HG03469 (cell line): ENCODE results near the gene PXDN.

Experiments used
- ATAC-seq: cut with Tn5 transposase; IDR thresholded peaks from one replicate; pipeline ENCODE4 v1.9.1; 2021; ENCODE audit warnings: mild to moderate bottlenecking, moderate library complexity, moderate number of reproducible peaks; ENCODE audit not compliant: unreplicated experiment

Gene PXDN

GRCh38 chr2:1603059-1603458, 141.3 kb downstream of the PXDN start:
- ATAC-seq: no peak

DNA sequence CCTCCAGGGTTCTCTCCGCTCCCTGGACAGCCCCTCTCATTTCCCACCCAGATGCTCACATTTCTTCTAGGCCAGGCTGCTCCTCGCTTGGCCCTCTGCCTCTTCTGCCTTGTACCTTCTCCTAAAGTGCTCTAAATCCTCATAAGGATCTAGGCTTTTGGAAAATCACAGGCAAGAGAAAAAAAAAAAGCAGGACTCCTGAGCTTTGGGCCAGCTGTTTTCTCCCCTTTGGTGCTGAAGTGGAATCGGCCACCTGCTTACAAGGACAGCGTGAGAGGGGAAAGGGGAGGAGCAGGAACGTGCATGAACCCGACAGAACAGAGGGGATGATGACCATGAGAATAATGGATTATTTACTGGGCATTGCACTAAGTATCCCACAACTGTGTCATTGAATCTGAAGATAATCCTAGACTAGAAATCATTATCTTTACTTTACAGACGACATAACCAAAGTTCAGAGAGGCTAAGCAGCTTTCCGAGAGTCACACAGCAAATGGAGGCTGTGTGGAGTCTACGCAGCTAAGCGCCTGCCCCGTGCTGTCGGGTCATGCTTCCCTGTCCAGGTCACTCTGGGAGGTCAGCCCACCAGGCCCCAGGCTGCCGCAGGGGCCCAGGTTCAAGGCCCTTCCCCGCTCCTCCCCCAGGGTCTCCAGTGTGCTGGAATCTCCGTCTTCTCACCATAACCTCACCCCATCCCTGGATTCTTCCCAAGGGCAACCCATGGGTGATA, 141.9 kb downstream of the PXDN start:
- no peak for ATAC-seq

DNA sequence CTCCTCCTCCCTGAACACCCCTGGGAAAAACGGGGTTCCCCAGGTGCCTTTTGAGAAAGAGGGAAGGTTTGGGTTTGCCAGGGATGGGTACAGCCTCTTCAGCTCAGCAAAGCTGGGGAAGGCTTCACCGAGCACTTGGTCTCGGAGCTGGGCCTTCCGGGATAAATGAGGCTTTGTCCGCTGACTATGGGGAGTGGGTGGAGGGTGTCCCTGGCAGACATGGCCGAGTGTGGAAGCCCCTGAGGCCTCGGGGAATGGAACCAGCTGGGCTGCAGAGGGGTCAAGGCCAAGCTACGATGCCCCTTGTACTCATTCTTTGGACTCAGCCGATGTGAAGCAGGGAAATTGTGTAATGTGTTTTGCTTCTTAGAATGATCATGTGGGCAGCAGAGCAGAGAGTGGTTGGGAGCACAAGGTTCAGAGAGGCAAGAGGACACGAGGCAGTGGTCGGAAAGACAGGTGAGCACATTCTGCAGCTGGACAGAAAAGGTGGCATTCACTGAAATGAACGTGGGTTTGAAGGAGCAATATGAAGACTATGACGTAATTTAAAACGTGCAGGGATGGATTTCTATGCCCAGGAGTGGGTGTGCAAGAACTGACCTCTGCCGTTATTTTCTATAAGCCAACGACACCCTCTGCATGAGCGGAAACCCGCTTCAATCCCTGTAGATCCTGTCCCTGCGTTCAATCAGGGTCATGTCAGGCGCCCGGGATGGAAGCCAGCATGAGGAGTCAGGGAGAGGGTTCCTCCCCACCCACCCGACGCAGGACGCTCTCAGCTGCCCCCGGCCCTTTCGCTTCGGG, 142.6 kb downstream of the PXDN start:
- no peak for ATAC-seq

GRCh38 chr2:1601067-1601412, 143.3 kb downstream of the PXDN start:
- ATAC-seq: no peak

DNA sequence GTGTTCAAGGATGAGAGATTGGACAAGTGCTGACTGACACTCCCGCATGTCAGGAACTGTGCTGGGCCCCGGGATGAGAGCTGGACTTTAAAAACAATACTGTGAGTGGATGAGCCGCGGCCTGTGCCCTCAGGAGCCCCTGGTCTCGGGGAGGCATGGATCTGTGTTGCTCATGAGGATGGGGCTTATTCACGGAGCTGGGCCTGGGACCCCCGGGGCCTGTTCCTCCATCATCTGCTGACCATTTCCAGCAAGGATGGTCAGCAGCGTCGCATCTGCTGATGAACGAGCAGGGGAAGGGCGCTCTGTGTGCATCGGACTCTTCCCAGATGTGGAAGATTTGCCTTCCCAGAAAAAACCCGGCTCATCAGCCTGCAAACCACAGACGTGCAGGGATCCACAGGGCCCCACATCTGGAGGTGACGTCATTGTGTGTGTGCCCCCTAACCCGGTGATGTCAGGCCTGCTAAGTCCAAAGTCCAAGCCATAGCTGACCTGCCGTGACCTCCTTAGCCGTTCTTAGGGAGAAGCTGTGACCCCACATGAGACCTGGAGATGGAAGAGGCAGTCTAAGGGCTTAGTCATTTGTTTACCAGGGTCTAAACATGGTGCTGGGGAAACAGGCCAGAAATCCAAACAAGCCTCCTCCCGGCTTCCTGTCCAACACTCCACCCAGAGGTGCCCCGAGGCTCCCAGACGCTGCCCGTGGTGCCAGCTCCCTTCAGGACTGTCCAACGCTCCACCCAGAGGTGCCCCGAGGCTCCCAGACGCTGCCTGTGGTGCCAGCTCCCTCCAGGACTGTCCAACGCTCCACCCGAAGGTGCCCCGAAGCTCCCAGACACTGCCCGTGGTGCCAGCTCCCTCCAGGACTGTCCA, 143.9 kb downstream of the PXDN start:
- ATAC-seq: no peak

DNA sequence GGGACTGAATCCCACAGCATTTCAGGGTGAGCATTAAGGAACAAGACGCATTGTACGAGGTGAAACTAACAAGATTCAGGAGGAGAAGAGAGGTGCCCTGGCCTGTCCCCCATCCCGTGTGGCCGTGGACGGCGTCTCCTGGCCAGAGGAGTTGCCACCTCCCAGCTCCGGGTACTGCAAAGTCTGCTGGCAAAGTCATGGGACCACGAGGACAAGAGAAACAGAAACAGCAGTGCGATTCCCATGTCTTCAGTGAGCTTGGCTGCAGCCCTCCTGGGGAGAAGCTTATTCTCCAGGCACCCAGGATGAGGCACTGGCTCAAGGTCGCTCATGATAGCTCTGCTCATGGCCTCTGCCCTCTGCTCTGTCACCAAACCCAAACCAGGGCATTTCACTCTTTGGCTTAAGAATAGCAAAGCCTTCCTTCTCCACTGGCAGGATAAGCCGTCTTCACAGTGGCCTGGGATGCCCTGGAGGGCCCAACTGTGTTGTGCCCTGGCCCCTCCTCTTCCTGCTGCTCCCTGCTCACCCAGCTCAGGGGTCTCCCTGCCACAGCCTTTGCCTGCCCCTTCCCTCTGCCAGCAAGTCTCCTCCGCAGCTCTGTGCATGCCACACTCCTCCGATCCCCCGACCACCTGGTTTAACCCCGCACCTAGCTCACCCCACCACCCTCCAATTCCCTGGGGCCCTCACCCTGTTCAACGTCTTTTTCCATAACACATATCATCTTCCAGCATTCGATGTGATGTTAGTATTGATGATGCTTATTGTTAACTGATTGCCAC, 144.8 kb downstream of the PXDN start:
- no peak for ATAC-seq

GRCh38 chr2:1598800-1599199, 145.5 kb downstream of the PXDN start:
- no peak for ATAC-seq

DNA sequence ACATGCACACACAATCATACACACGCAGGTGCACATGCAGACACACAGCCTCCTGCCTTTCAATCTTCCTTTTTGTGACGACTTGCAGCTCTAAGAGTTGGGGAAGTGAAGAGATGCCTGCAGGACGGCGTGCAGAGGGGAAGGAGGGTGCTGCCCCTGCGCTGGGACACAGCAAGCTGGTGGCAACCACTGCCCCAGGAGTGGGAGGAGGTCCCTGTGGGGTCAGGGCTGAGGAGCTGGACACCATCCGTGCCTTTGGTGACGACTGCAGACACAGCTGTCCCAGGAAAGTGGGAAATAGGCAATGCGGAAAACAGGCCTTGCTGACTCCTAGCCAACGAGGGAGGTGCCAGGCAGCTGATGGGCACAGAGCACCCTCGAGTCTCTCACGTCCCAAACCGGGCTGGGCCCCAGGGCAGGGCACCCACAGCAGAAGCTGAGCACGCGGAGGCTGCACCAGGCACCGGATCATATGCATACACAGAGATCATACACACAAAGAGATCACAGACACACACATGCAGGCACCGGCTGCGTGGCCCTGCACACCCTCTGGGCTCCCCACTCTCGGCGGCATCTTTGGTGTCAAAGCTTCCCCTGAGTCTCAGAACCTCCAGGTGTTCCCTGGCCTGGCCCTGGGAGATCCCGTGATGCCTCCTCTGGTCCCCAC, 146.1 kb downstream of the PXDN start:
- no peak for ATAC-seq

DNA sequence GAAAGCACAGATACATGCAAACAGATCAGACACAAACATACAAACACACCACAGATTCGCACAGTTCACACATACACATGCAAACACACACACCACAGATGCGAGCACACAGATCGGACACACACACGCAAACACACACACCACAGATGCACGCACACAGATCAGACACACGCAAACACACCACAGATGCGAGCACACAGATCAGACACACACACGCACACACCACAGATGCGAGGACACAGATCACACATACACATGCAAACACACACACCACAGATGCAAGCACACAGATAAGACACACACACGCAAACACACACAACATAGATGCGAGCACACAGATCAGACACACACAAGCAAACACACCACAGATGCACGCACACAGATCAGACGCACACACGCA, 149.0 kb downstream of the PXDN start:
- no peak for ATAC-seq

GRCh38 chr2:1594373-1595171, 149.7 kb downstream of the PXDN start:
- ATAC-seq: no peak

DNA sequence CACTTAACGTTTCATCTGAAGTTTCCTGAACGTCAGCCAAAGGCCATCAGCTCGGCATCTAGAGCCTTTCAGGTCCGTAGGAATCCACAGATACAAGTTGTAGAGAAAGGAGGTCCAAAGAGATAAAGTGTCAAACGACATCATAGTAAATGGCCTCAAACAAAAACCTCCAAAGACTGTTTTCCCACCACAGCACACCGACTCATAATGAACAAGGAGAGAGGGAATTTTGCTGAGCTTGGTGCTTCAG, 150.3 kb downstream of the PXDN start:
- ATAC-seq: no peak

DNA sequence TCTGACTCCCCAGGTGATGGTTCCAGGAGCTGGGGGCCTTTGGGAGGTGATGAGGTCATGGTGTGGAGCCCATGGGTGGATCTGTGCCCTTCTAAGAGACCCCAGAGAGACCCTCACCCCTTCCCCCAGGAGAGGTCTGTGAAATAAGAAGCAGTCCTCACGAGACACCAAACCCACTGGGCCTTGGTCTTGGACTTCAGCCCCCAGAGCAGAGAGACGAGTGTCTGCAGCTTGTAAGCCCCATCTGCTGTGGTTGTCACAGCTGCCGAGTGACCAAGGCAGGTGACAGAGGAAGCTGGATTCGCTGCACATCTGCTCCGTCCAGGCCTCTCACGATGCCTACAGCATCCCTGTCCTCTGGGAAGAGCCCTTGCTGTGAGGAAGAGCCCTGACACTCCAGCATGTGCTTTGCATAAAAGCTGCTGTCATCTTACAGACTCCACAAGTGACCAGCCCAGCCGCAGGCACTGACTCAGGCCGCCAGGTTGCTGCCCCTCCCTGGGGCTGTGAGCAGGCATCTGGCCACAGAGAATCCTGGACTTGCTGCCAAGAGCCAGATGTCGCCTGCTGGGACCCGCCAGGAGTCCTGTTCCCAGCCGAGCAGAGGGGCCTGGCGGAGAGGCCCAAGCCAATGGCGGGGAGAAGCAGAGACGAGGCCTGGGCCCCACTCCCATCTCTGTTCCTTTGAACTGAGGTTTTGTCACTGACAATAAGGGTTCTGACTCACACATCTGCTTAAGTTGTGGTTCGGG, 150.8 kb downstream of the PXDN start:
- ATAC-seq: no peak

- no peak for ATAC-seq
These were observed 152.1 kb downstream of the PXDN start for GRCh38 chr2:1591978-1592907.

DNA sequence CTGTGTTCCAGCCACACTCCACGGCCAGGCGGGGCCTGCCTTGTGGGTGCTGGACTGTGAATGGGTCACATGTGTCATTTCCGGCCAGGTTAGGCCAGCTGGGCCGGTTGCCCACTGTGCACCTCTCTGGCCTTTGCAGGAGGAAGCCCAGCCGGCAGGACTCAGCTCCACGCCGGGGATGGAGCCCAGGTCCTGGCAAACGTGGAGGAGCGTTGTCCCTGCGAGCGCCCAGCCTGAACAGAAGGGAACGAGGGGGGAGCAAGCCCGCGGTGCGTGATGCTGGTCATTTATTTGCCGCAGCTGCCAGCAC, 152.9 kb downstream of the PXDN start:
- ATAC-seq: no peak

DNA sequence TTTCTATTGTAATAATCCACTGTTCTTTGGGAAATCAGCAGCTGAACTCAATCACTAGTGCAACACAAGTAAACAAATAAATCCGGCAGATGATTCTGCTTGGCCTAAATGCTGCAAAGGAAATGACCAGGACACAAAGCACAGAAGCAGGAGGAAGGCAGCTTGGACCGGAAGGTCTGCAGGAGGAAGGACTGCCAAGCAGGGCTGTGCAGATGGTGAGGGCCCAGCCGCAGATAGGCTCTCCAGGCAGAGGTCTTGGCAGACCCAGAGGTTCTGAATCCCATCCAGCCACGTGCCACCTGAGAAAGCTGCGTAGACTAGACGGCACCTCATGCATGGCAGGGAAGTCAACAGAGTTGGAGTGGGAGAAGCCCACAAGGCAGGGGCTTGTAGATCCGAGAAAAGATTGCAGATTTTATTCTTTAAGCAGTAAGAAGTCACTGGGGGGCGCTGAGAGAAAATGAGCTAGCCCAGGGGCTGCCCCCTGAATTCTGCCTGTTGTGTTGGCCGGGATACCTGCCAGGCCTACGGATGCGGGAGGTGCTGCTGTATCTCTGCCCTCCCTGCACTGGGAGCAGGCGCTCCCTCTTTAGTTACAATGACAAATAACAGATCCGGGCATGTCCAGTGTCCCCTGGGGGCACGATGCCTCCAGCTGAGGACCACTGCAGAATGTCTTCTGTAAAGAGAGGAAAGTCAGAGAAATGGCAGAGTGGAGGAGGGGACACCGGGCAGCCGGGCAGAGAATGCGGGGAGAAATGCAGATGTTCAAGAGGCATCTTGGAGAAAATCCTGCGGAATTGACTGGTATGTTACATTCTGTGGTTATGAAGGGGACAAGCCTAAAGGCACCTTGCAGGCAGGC, 153.5 kb downstream of the PXDN start:
- no peak for ATAC-seq

- no peak for ATAC-seq
These were observed 155.2 kb downstream of the PXDN start for GRCh38 chr2:1588978-1589621.
